OCI-LY3 (cell line): ENCODE results near the gene TTC12.

Experiments
- CTCF ChIP-seq: fragments of 200-600, 300-600 bp; sonication (generic); IDR thresholded peaks from 2 replicates; pipeline ENCODE4 v1.5.1; 2014; ENCODE audit warnings: antibody characterized with exemption, low read length, low read depth
- EZH2phosphoT487 ChIP-seq: fragments of 200-600 bp; shearing (Covaris generic); IDR thresholded peaks from 2 replicates; pipeline ENCODE4 v1.6.1; 2018; ENCODE audit warnings: antibody characterized with exemption, mixed run types, low read depth

GRCh38 chr11:113415343-113415742 is 101.0 kb downstream of the TTC12 start:
- TF ChIP-seq CTCF, result no peak
- no peak for TF ChIP-seq EZH2phosphoT487
